ENCODE measurements around the gene HIGD1B.

DNA sequence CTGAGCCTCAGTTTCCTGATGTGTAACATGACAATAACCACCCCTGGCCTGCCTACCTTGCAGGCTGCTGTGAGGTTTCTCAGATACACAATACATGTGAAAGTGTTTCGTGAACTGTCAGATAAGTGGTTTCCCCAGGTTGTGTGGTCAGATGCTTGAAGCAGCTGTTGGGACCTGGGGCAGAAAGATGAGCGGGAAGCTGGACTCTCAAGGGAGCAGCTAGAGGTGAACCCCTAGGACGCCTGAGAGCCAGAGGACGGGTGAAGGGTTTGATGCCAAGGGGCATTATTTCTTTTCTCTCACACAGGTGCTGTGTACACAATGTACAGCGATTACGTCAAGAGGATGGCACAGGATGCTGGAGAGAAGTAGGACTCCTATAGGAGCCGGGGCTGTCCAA is 2.3 kb downstream of the HIGD1B start:
- TF ChIP-seq POLR2A (IDR thresholded peaks at IDR 0.05) (no peak), CTCF (IDR thresholded peaks at IDR 0.05) (no peak)
